H1 (cell line): Measurements from ENCODE around the gene LRP1. TPM values are rescaled to one million over a fixed set of nuclear protein-coding genes. Genes with fewer than 3 reads are reported as not detected.

Experiments used
- CTCF ChIA-PET: fragments of 300-600 bp; sonication (Branson Sonifier 250); formaldehyde crosslinking; loops from one replicate; lab custom pipeline; 2021; ENCODE audit not compliant: partially characterized antibody; lab: Charles Lee
- POLR2A ChIA-PET: fragments of 300-600 bp; sonication (Branson Sonifier 250); formaldehyde crosslinking; loops from one replicate; lab custom pipeline; 2021; ENCODE audit warnings: inconsistent platforms; ENCODE audit not compliant: partially characterized antibody; lab: Charles Lee
- DNase-seq, 2 experiments: peaks; one replicate each; pipeline versions ENCODE4 v3.0.0 to v3.0.0-alpha.2; 2010 to 2022; ENCODE audit warnings: low spot score in 2 of 2, low read depth in 1 of 2, mixed read lengths in 1 of 2
- FAIRE-seq: peaks from 2 replicates; lab custom pipeline; 2011; peaks lifted over from hg19 to GRCh38; lab: Jason Lieb, UNC
- H2AFZ ChIP-seq: 2 replicates; pipeline ENCODE4 v1.8.1; 2012; ENCODE audit warnings: low read length, inconsistent platforms
- H2AK5ac ChIP-seq: 2 replicates; pipeline ENCODE4 v1.6.1; 2013; ENCODE audit warnings: low read depth, low read length
- H2BK120ac ChIP-seq: replicated peaks from 2 replicates; pipeline ENCODE3; 2013; ENCODE audit warnings: low read depth, low read length, inconsistent platforms
- H2BK12ac ChIP-seq: 2 replicates; pipeline ENCODE4 v1.6.1; 2013; ENCODE audit warnings: low read depth, low read length
- H2BK15ac ChIP-seq: 2 replicates; pipeline ENCODE4 v1.6.1; 2013; ENCODE audit warnings: low read length
- H2BK20ac ChIP-seq: 2 replicates; pipeline ENCODE4 v1.6.1; 2013; ENCODE audit warnings: low read length
- H2BK5ac ChIP-seq: 2 replicates; pipeline ENCODE4 v1.6.1; 2013; ENCODE audit warnings: low read depth, low read length
- H3K14ac ChIP-seq: 2 replicates; pipeline ENCODE4 v1.6.1; 2013; ENCODE audit warnings: inconsistent platforms; ENCODE audit not compliant: insufficient read length
- H3K18ac ChIP-seq: 2 replicates; pipeline ENCODE4 v1.6.1; 2013; ENCODE audit warnings: low read length; ENCODE audit errors: extremely low read depth
- H3K23ac ChIP-seq: 2 replicates; pipeline ENCODE4 v1.6.1; 2013; ENCODE audit warnings: inconsistent platforms; ENCODE audit not compliant: insufficient read length
- H3K23me2 ChIP-seq: 2 replicates; pipeline ENCODE4 v1.6.1; 2013; ENCODE audit warnings: low read depth, low read length
- H3K27ac ChIP-seq: 2 replicates; pipeline ENCODE4 v1.6.1; 2011; ENCODE audit warnings: low read depth, low read length, inconsistent platforms
- H3K27me3 ChIP-seq, 4 experiments: replicated peaks in 1 of 4; 1 replicate in 1 of 4; 2 replicates in 3 of 4; pipeline versions ENCODE4 v1.6.1 to v1.8.1; 2011 to 2013; ENCODE audit warnings: low read length in 3 of 4, mild to moderate bottlenecking in 3 of 4, inconsistent platforms in 2 of 4, mixed read lengths in 2 of 4, moderate library complexity in 1 of 4; ENCODE audit not compliant: control insufficient read depth in 3 of 4, insufficient read depth in 3 of 4; ENCODE audit errors: extremely low read depth in 1 of 4
- H3K36me3 ChIP-seq, 4 experiments: 2 replicates each; pipeline versions ENCODE4 v1.6.1 to v1.8.1; 2011 to 2013; ENCODE audit warnings: mild to moderate bottlenecking in 4 of 4, low read length in 3 of 4, moderate library complexity in 2 of 4, control low read depth in 1 of 4, inconsistent platforms in 1 of 4; ENCODE audit not compliant: insufficient read depth in 4 of 4, control insufficient read depth in 2 of 4
- H3K4ac ChIP-seq: replicated peaks from 2 replicates; pipeline ENCODE3; 2013; ENCODE audit warnings: low read length, low read depth, mixed read lengths, inconsistent platforms; ENCODE audit not compliant: insufficient read length
- H3K4me1 ChIP-seq, 4 experiments: replicated peaks in 1 of 4; 1 replicate in 1 of 4; 2 replicates in 3 of 4; pipeline versions ENCODE4 v1.6.1 to v1.8.1; 2011 to 2013; ENCODE audit warnings: low read length in 3 of 4, inconsistent platforms in 2 of 4, mixed read lengths in 1 of 4; ENCODE audit not compliant: insufficient read depth in 4 of 4, control insufficient read depth in 3 of 4
- H3K4me2 ChIP-seq, 2 experiments: 2 replicates each; pipeline versions ENCODE4 v1.6.1 to v1.8.1; 2011 to 2013; ENCODE audit warnings: low read depth in 2 of 2, low read length in 2 of 2, control low read depth in 1 of 2, inconsistent platforms in 1 of 2, mild to moderate bottlenecking in 1 of 2; ENCODE audit not compliant: insufficient read depth in 1 of 2
- H3K4me3 ChIP-seq, 4 experiments: fragments of 200-600, 300-600 bp in 1 of 4; sonication (generic), shearing (Covaris generic), sonication (Bioruptor Twin) in 1 of 4; 2 replicates each; pipeline versions ENCODE4 v1.5.1 to v1.8.1; 2011 to 2016; ENCODE audit warnings: low read length in 4 of 4, low read depth in 3 of 4, control low read depth in 2 of 4, inconsistent platforms in 2 of 4, mild to moderate bottlenecking in 2 of 4, mixed read lengths in 1 of 4, moderate library complexity in 1 of 4; ENCODE audit not compliant: insufficient read depth in 2 of 4; ENCODE audit errors: extremely low read depth in 1 of 4
- H3K56ac ChIP-seq: replicated peaks from 2 replicates; pipeline ENCODE3; 2013; ENCODE audit warnings: low read depth, mild to moderate bottlenecking, mixed read lengths, low read length, inconsistent platforms; ENCODE audit not compliant: insufficient read length
- H3K79me1 ChIP-seq: 2 replicates; pipeline ENCODE4 v1.6.1; 2013; ENCODE audit warnings: low read depth, low read length, control low read depth
- H3K79me2 ChIP-seq, 2 experiments: 2 replicates each; pipeline versions ENCODE4 v1.6.1 to v1.8.1; 2012 to 2013; ENCODE audit warnings: low read length in 2 of 2, mild to moderate bottlenecking in 2 of 2, inconsistent platforms in 1 of 2; ENCODE audit not compliant: insufficient read depth in 2 of 2, control insufficient read depth in 1 of 2
- H3K9ac ChIP-seq, 4 experiments: replicated peaks in 1 of 4; 1 replicate in 1 of 4; 2 replicates in 3 of 4; pipeline versions ENCODE4 v1.6.1 to v1.8.1; 2011 to 2013; ENCODE audit warnings: low read depth in 3 of 4, low read length in 3 of 4, control low read depth in 2 of 4, mild to moderate bottlenecking in 2 of 4, moderate library complexity in 2 of 4, inconsistent platforms in 1 of 4; ENCODE audit errors: extremely low read depth in 1 of 4
- H3K9me3 ChIP-seq, 2 experiments: 2 replicates each; pipeline versions ENCODE4 v1.6.1 to v1.8.1; 2012 to 2013; ENCODE audit warnings: mild to moderate bottlenecking in 2 of 2, moderate library complexity in 2 of 2, control low read depth in 1 of 2, inconsistent platforms in 1 of 2, low read depth in 1 of 2, low read length in 1 of 2, mixed read lengths in 1 of 2; ENCODE audit not compliant: insufficient read depth in 2 of 2
- H4K20me1 ChIP-seq, 2 experiments: replicated peaks in 1 of 2; 2 replicates each; pipeline versions ENCODE3 to v1.8.1; 2011 to 2013; ENCODE audit warnings: inconsistent platforms in 2 of 2, low read length in 2 of 2, mild to moderate bottlenecking in 1 of 2; ENCODE audit not compliant: insufficient read depth in 2 of 2, control insufficient read depth in 1 of 2
- H4K5ac ChIP-seq: 2 replicates; pipeline ENCODE4 v1.6.1; 2013; ENCODE audit warnings: low read length, low read depth, mixed read lengths, inconsistent platforms; ENCODE audit not compliant: insufficient read length
- H4K8ac ChIP-seq: 2 replicates; pipeline ENCODE4 v1.8.0; 2013; ENCODE audit warnings: mild to moderate bottlenecking, moderate library complexity, low read length, inconsistent platforms; ENCODE audit not compliant: insufficient read depth; ENCODE audit errors: extremely low read depth
- H4K91ac ChIP-seq: replicated peaks from 2 replicates; pipeline ENCODE3; 2013; ENCODE audit warnings: low read length, mixed read lengths, inconsistent platforms; ENCODE audit not compliant: insufficient read length
- NRF1 ChIP-seq: IDR thresholded peaks from 2 replicates; pipeline ENCODE4 v1.6.1; 2011; ENCODE audit warnings: mild to moderate bottlenecking, low read depth, low read length, improper control_type of control experiment
- SIRT6 ChIP-seq: IDR thresholded peaks from one replicate; pipeline ENCODE4 v1.7.1; 2012; ENCODE audit warnings: low read length, inconsistent platforms
- WGBS, 2 experiments: shearing (Covaris generic) in 1 of 2; methylation state at CpG; one replicate each; pipeline versions ENCODE4 v1.1.6 to v1.1.7; 2013 to 2015; ENCODE audit warnings: low lambda C conversion rate in 2 of 2, mixed read lengths in 2 of 2, inconsistent platforms in 1 of 2, low coverage in 1 of 2, missing lambda C conversion rate in 1 of 2; ENCODE audit not compliant: insufficient replicate concordance in 2 of 2, insufficient coverage in 1 of 2, insufficient read length in 1 of 2; ENCODE audit errors: extremely low coverage in 1 of 2, missing lambda C conversion rate in 1 of 2; 5-methylcytosine and 5-hydroxymethylcytosine counted together
- polyA plus RNA-seq, 7 experiments: library from polyadenylated mRNA; depleted of rRNA in 3 of 7; stranded (reverse) in 5 of 7; unstranded in 2 of 7; fragments of >200 nt in 5 of 7; fragments of 200-250 nt in 2 of 7; gene quantifications; 1 replicate in 5 of 7; 2 replicates in 1 of 7; 4 replicates in 1 of 7; pipeline versions ENCODE4 v1.2.1 to v1.2.3, GENCODE V29; 2011 to 2013; ENCODE audit warnings: missing spikeins in 2 of 7, mixed read lengths in 2 of 7
- total RNA-seq: library from RNA; stranded (reverse); fragmentation: NEBNext Ultra II Directional; extraction: Animal tissue kit (Norgen Biotek cat#: 25700); gene quantifications from 2 replicates; pipeline ENCODE4 v1.2.1, GENCODE V29; 2021

LRP1 gene
- total and polyA plus RNA-seq, 2 of the 8 experiments (the other 6 are each of a cell fraction or from before 2014, with no cell fraction given) = 35.3 to 92.5 TPM

DNA sequence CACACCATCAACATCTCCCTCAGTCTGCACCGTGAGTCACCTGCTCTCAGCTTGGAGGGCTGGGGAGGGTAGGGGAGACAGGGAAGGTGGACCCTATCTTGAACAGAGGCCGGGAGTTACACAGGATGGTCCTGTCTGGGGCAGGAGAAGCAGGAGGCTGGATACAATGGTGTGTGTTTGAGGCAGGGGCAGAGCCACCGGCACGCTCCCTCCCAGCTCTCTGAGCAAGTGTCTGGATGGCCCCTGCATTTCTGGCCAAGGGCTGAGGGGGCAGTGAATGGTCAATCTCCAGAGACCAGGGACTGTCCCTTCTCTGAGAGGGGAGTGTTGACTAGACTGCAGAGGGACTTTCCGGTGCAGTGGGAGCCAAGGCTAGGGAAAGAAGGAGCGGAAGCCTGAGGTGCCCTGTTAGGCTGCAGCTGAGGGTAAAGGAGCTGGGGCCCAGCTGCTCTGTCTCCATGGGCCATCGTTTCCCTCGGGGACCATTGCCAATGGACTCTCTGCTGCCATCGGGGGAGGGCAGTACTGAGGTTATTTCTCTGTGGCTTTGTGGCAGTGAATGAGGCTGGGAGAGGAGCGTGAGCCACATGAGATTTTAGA lies 17.3 kb downstream of the LRP1 start:
- Histone ChIP-seq H3K9ac (no peak overlapping the region; a peak in 1 of 7 replicates), H2BK120ac (no peak overlapping the region), H3K27ac (no peak overlapping the region), H4K5ac (no peak overlapping the region), H3K23me2 (no peaks in the 10 kb centered on the region), H3K14ac (no peak overlapping the region), H3K18ac (no peak overlapping the region), H3K79me2 (no peaks in the 10 kb centered on the region), H3K36me3 (peaks cover 38 to 65% (median 51%) of the 10 kb centered on the region in 4 experiments), H3K27me3 (no peaks in the 10 kb centered on the region), H4K91ac (no peak overlapping the region), H2BK15ac (no peak overlapping the region), H3K4me2 (no peak overlapping the region), H2BK12ac (no peak overlapping the region), H3K4ac (no peak overlapping the region), H2BK20ac (no peak overlapping the region), H2AFZ (no peak overlapping the region), H3K4me1 (peaks cover 0 to 4% (median 0%) of the 10 kb centered on the region in 4 experiments; a peak in 1 of 7 replicates), H4K20me1 (peaks cover 8 to 17% of the 10 kb centered on the region in 2 experiments), H2BK5ac (no peak overlapping the region), H3K4me3 (no peak overlapping the region), H3K56ac (no peak overlapping the region), H4K8ac (peak overlapping the region; percentile 46; the same call in 1 of the 2 replicates), H3K23ac (no peak overlapping the region), H3K79me1 (peaks cover 2% of the 10 kb centered on the region; the same call in 1 of the 2 replicates), H2AK5ac (no peak overlapping the region), H3K9me3 (no peaks in the 10 kb centered on the region)
- CTCF ChIA-PET = interaction anchor here (0.9 to 6.6 kb wide), 11 partner anchors 9 to 91 kb away, joined by 3 to 58 read pairs (median 5); a partner anchor contains a TSS
- DNase-seq = no peak
- no peak for FAIRE-seq
- 85% methylated on average over 10 of the region's 10 CpGs; no CpG with 5 or more reads in 1 of the 2 experiments for WGBS, 2 experiments
- POLR2A ChIA-PET = interaction anchor here (0.6 to 5.6 kb wide), 9 partner anchors 9 to 366 kb away, joined by 3 to 62 read pairs (median 6); partner anchors contain the start of gene LRP1
- TF ChIP-seq SIRT6 = no peak
- TF ChIP-seq NRF1 = no peak
